Stomach (tissue), 9 donors: ENCODE data around the gene BOLA1. TPM values are rescaled to one million over a fixed set of nuclear protein-coding genes. Genes with fewer than 3 reads are reported as not detected.
"Not testable (repeated sequence)": the region's sequence is repeated elsewhere in the genome, so short reads cannot be mapped to it uniquely, and the experiment has no call there.

Source experiments
- DNase-seq, 2 donors: peaks; one replicate each; pipeline versions ENCODE4 v3.0.0 to v3.0.0-alpha.2; 2013 to 2019
- H3K27ac ChIP-seq, 5 donors: fragments of 200-600 bp in 4 of 5; sonication (generic) in 4 of 5; one replicate each; pipeline ENCODE4 v1.5.1; 2013 to 2019; ENCODE audit warnings: mild to moderate bottlenecking in 1 of 5, moderate library complexity in 1 of 5
- H3K27me3 ChIP-seq, 3 donors: fragments of 200-600 bp; sonication (generic); one replicate each; pipeline ENCODE4 v1.5.1; 2017 to 2019; ENCODE audit warnings: mixed run types in 1 of 3
- H3K36me3 ChIP-seq, 4 donors: fragments of 200-600 bp; sonication (generic); 1 replicate in 3 of 4; 2 replicates in 1 of 4; pipeline ENCODE4 v1.5.1; 2016 to 2019
- H3K4me1 ChIP-seq, 4 donors: fragments of 200-600 bp; sonication (generic); one replicate each; pipeline ENCODE4 v1.5.1; 2016 to 2019
- H3K4me3 ChIP-seq, 4 donors: fragments of 200-600 bp; sonication (generic) in 3 of 4; one replicate each; pipeline ENCODE4 v1.5.1; 2016 to 2019; ENCODE audit warnings: mild to moderate bottlenecking in 1 of 4
- H3K9me3 ChIP-seq, 4 donors: fragments of 200-600 bp; sonication (generic); one replicate each; pipeline ENCODE4 v1.5.1; 2016 to 2019
- CTCF ChIP-seq, 7 experiments: fragments of 450-650 bp in 4 of 7; fragments of 200-600 bp in 3 of 7; sonication (generic) in 3 of 7; IDR thresholded peaks; one replicate each; pipeline ENCODE4 v1.5.1; 2016 to 2019; ENCODE audit warnings: antibody characterized with exemption in 7 of 7, control low read depth in 2 of 7, mild to moderate bottlenecking in 1 of 7
- EP300 ChIP-seq: sonication (generic); formaldehyde crosslinking; IDR thresholded peaks from one replicate; pipeline ENCODE4 v1.6.1; 2017; ENCODE audit warnings: antibody characterized with exemption
- POLR2A ChIP-seq, 4 donors: fragments of 450-650 bp; IDR thresholded peaks; one replicate each; pipeline ENCODE4 v1.6.1; 2016; ENCODE audit warnings: antibody characterized with exemption in 4 of 4, control low read depth in 2 of 4, mild to moderate bottlenecking in 1 of 4, moderate library complexity in 1 of 4
- POLR2AphosphoS5 ChIP-seq, 3 donors: sonication (generic); formaldehyde crosslinking; IDR thresholded peaks; one replicate each; pipeline ENCODE4 v1.6.1; 2016; ENCODE audit warnings: antibody characterized with exemption in 3 of 3
- WGBS, 5 donors: extraction: QIAGEN DNeasy Blood & Tissue Kit in 3 of 5; methylation state at CpG; one replicate each; pipeline versions ENCODE4 v1.1.5 to v1.1.7; 2013 to 2018; 5-methylcytosine and 5-hydroxymethylcytosine counted together
- intact Hi-C: fragments of 100-400 bp; cut with DNase I; formaldehyde crosslinking; loops from one replicate; pipeline ENCODE4 v1.15.1; 2023; ENCODE audit warnings: low total_unique reads
- polyA plus RNA-seq, 3 donors: library from polyadenylated mRNA; stranded (reverse); fragments of 200-250 nt; gene quantifications; one replicate each; pipeline ENCODE4 v1.2.3, GENCODE V29; 2013
- total RNA-seq, 5 donors: library from RNA; depleted of rRNA; stranded (reverse); fragments of >200 nt; gene quantifications; one replicate each; pipeline versions ENCODE4 v1.1.0 to v1.2.3, GENCODE V29; 2014 to 2016
- donor health status: healthy with polysubstance abuse.
- donor health status: Bipolar disorder and iron deficiency.
- donor health status: healthy.

BOLA1 gene
- total and polyA plus RNA-seq, 8 donors: 2.9 to 48.7 (median 24.4) TPM

DNA sequence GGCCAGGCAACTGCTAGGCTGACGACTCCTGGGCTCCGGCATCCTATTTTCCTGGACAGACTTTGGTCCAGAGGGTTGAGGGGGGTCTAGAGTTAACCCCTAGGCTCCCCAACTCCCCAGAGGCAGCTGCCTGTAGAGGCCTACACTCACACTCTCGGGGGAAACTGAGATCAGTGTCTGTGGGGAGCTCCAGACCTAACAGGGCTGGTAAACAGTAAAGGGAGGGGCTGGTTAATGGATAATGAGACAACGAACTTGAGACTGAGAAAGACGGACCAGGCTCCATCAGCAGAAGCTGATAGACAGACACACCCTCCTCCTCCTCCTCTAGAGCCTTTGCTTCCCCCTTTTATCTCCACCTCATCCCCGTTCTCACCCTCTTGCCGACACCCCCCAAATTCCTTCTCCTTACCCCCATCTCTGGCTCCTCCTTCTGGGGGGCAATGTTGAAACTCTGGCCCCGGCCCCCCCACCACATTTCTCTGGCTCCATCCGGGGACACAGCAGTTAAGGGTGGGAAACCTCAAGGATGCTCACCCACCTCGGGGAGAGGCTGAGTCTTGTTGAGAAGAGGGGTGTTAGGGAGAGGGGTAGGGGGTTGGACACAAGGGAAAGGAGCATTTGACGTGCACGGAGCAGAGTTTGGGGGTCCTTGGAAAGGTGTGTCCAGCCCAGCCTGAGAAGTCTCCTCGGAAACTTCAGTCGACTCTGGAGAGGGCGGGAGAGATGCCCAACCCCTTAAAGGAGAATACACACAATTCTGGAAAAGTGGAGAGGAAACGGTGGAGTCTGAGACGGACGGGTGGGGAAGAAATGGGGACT lies 37.0 kb downstream of the BOLA1 start, which contains the start of gene MTMR11:
Gene MTMR11, minus strand, starts transcription at position 710 of the 822 bp plus-strand sequence. Its CDS starts 232 bp downstream, at position 478.
- peak; percentile 39 to 78 for DNase-seq
- WGBS, 5 donors: 17 to 20% (median 19%) methylated on average over 18 of the region's 18 CpGs
- peaks cover 32 to 59% (median 48%) of the 10 kb centered on the region in 4 donors for H3K4me1 ChIP-seq

DNA sequence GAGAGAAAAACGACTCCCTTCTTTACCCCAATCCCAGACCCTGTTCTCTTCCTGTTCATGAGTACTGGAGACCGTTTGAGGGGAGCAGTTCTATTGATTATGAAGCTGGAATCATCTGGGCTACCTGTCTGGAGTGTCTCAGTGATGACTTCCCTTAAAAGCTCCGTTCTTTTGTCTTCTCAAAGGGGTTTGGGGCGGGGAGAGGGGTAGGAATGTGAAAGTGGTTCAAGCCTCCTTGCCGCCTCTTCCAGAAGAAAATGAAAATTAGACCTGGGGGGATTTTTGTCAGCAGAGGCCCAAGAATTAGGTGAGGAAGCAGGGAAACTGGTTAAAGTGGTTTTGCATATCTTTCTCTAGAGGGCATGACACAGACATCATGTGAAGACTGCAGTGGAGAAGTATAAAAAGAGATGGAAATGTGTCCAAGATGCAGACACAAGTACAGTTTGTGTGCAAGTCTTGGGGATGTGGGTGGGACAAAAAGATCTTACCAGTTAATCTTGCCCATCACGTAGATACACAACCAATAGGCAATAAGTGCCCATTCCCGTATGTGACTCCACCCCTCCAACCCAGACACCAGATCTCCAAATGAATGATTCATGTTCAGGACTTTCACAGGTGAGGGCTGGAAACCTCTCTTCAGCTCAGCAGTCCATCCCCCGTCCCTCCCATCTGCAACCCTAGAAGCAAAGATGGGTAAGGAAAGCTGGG lies 37.8 kb downstream of the BOLA1 start:
- WGBS, 5 donors: 13 to 22% (median 14%) methylated on average over 8 of the region's 8 CpGs
- intact Hi-C loops: no loop called here
- peak in 1 of 2 donors; percentile 63 for DNase-seq
- H3K4me1 ChIP-seq: peaks cover 32 to 66% (median 52%) of the 10 kb centered on the region in 4 donors
- H3K36me3 ChIP-seq: peaks cover 0 to 10% (median 7%) of the 10 kb centered on the region in 4 donors
- H3K27ac ChIP-seq: peak overlapping the region; percentile 57 to 88 (median 84)
- no peak for TF ChIP-seq CTCF (IDR thresholded peaks at IDR 0.05)
- TF ChIP-seq POLR2AphosphoS5 (IDR thresholded peaks at IDR 0.05): peak in 2 of 3 donors; percentile 58 to 85
- H3K9me3 ChIP-seq: no peaks in the 10 kb centered on the region
- H3K4me3 ChIP-seq: peak overlapping the region; percentile 45 to 58 (median 52)
- H3K27me3 ChIP-seq: no peaks in the 10 kb centered on the region

More for the DNA sequence above, 37.0 kb downstream of the BOLA1 start, which contains the start of gene MTMR11:
- Histone ChIP-seq H3K27me3 (no peaks in the 10 kb centered on the region), H3K4me3 (peak within 1 kb of the TSS; percentile 45 to 58 (median 52)), H3K36me3 (peaks cover 0 to 18% (median 12%) of the 10 kb centered on the region in 4 donors), H3K27ac (peak within 1 kb of the TSS; percentile 57 to 88 (median 84)), H3K9me3 (no peaks in the 10 kb centered on the region)
- no peak for TF ChIP-seq POLR2A (IDR thresholded peaks at IDR 0.05)
- intact Hi-C loops: no loop called here

- DNase-seq: peak in 1 of 2 donors; percentile 51
- no peaks in the 10 kb centered on the region for H3K27me3 ChIP-seq
- H3K4me1 ChIP-seq: peaks cover 32 to 72% (median 55%) of the 10 kb centered on the region in 4 donors
- no peak overlapping the region for H3K4me3 ChIP-seq
- H3K9me3 ChIP-seq: no peaks in the 10 kb centered on the region
- intact Hi-C loops: no loop called here
- TF ChIP-seq EP300: no peak
- no peak for TF ChIP-seq POLR2A (IDR thresholded peaks at IDR 0.05)
- no peak for TF ChIP-seq CTCF (IDR thresholded peaks at IDR 0.05)
- TF ChIP-seq POLR2AphosphoS5 (IDR thresholded peaks at IDR 0.05): no peak
- peak overlapping the region; percentile 57 to 88 (median 84) for H3K27ac ChIP-seq
- peaks cover 0 to 8% (median 3%) of the 10 kb centered on the region in 4 donors for H3K36me3 ChIP-seq
Measured at GRCh38 chr1:149937759-149938158, 38.4 kb downstream of the BOLA1 start.

- H3K4me1 ChIP-seq: peaks cover 32 to 73% (median 55%) of the 10 kb centered on the region in 4 donors
- 18 to 43% (median 38%) methylated on average over 12 to 13 of the region's 13 CpGs for WGBS, 5 donors
- H3K36me3 ChIP-seq, H3K9me3 ChIP-seq, intact Hi-C loops, H3K27me3 ChIP-seq, DNase-seq: not testable (repeated sequence)
- peak overlapping the region; percentile 81 to 88 (median 85) for H3K27ac ChIP-seq
- peak overlapping the region; percentile 7 to 36 (median 20) for H3K4me3 ChIP-seq
Measured at GRCh38 chr1:149938668-149939003, 39.3 kb downstream of the BOLA1 start.

DNA sequence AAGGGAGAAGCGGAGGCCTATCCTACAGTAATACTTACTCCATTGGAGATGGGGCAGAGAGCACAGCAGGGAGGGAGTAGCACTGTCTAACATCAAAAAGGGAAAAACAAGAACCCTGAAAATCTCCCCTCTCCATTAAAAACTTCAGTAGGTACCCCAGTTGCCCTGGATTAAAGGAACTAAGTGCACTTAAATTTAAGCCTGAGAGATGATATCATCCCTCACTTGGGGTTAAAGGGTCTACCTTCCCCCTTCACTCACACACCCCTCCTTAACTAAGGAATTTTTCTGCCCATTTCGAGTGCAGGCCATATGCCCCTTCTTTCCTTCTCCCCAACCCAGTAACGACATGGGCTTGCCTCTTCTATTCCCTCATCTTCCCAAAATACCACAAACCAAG lies 41.1 kb downstream of the BOLA1 start:
- TF ChIP-seq POLR2A (IDR thresholded peaks at IDR 0.05) (no peak), EP300 (no peak), POLR2AphosphoS5 (IDR thresholded peaks at IDR 0.05) (no peak), CTCF (IDR thresholded peaks at IDR 0.05) (no peak)
- H3K36me3 ChIP-seq: peaks cover 16 to 25% (median 21%) of the 10 kb centered on the region in 4 donors
- WGBS, 5 donors: 88 to 98% (median 94%) methylated on average over 3 of the region's 3 CpGs

More for the DNA sequence above, 41.1 kb downstream of the BOLA1 start:
- Histone ChIP-seq H3K4me3 (no peak overlapping the region), H3K4me1 (peaks cover 31 to 71% (median 54%) of the 10 kb centered on the region in 4 donors), H3K9me3 (no peaks in the 10 kb centered on the region), H3K27ac (peak overlapping the region in 4 of 5 donors; percentile 84 to 88 (median 86)), H3K27me3 (no peaks in the 10 kb centered on the region)
- no peak for DNase-seq
- intact Hi-C loops: no loop called here
